Parathyroid adenoma (tissue), 2 donors: ENCODE results near the gene RAP1GAP2.

ENCODE experiments used
- H2AFZ ChIP-seq: fragments of 300-600 bp; sonication (generic); one replicate; pipeline ENCODE4 v1.7.0; 2017; ENCODE audit warnings: antibody characterized with exemption, mild to moderate bottlenecking
- H3K27ac ChIP-seq: fragments of 300-600 bp; sonication (generic); one replicate; pipeline ENCODE4 v1.7.0; 2017
- H3K27me3 ChIP-seq: fragments of 300-600 bp; sonication (generic); one replicate; pipeline ENCODE4 v1.7.0; 2017; ENCODE audit warnings: low read length; ENCODE audit not compliant: control insufficient read depth, insufficient read depth
- H3K36me3 ChIP-seq: fragments of 300-600 bp; sonication (generic); one replicate; pipeline ENCODE4 v1.7.0; 2017; ENCODE audit warnings: low read length; ENCODE audit not compliant: control insufficient read depth, insufficient read depth
- H3K4me1 ChIP-seq: fragments of 300-600 bp; sonication (generic); one replicate; pipeline ENCODE4 v1.7.0; 2017; ENCODE audit warnings: control low read depth
- H3K4me2 ChIP-seq: fragments of 300-600 bp; sonication (generic); one replicate; pipeline ENCODE4 v1.7.0; 2017; ENCODE audit warnings: low read length
- H3K4me3 ChIP-seq: fragments of 300-600 bp; sonication (generic); one replicate; pipeline ENCODE4 v1.7.0; 2017; ENCODE audit warnings: low read depth, low read length
- H3K79me2 ChIP-seq: fragments of 300-600 bp; sonication (generic); one replicate; pipeline ENCODE4 v1.7.0; 2017; ENCODE audit warnings: control low read depth
- H3K9ac ChIP-seq: fragments of 300-600 bp; sonication (generic); one replicate; pipeline ENCODE4 v1.7.0; 2017; ENCODE audit warnings: mild to moderate bottlenecking
- H3K9me3 ChIP-seq: fragments of 300-600 bp; sonication (generic); one replicate; pipeline ENCODE4 v1.7.0; 2017; ENCODE audit warnings: low read length; ENCODE audit not compliant: control insufficient read depth
- TF ChIP-seq, protein P1 (sequence below): fragments of 300-600 bp; sonication (generic); IDR thresholded peaks from one replicate; pipeline ENCODE4 v1.7.0; 2017; ENCODE audit warnings: antibody characterized with exemption, mild to moderate bottlenecking
- donor health status: primary hyperparathyroidism.

Gene RAP1GAP2

DNA sequence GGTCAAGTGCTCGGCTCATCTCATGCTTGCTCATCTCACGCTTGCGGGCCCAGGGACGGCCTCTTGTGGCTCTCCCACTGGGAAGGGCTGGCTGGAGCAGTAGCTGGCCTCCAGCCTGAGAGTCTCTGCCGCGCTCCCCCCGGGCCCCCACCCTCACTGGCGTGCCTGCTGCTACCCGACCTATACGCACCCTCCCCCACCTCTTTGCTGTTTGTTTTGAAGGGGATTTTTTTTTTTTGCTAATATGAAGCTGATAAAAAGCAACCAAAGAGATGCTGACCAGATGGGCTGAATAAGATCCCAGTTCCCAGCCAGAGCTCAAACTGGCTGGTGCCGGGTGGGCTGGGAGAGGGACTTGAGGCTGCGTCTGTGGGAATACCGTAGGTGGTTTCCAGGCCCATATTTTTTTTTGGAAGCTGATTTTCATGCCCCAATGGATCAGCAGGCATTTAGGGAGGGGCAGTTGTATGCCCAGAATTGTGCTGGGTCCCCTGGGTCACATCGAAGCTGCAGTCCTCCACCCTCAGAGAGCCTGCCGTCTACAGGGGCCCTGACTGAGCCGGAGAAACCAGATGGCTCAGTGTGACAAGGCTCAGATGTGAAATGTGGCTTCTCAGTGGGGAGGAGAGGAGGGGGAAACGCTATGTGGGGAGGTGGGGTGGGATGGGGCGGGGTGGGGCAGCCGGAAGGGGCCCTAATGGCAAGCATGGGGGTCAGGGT is 115.0 kb downstream of the RAP1GAP2 start:
- Histone ChIP-seq H3K27me3 (no peaks in the 10 kb centered on the region), H3K9me3 (no peaks in the 10 kb centered on the region), H3K9ac (no peak overlapping the region), H2AFZ (no peak overlapping the region), H3K27ac (no peak overlapping the region), H3K4me1 (no peaks in the 10 kb centered on the region), H3K4me2 (no peak overlapping the region), H3K4me3 (no peak overlapping the region), H3K79me2 (no peaks in the 10 kb centered on the region), H3K36me3 (no peaks in the 10 kb centered on the region)
- TF ChIP-seq, protein P1, sequence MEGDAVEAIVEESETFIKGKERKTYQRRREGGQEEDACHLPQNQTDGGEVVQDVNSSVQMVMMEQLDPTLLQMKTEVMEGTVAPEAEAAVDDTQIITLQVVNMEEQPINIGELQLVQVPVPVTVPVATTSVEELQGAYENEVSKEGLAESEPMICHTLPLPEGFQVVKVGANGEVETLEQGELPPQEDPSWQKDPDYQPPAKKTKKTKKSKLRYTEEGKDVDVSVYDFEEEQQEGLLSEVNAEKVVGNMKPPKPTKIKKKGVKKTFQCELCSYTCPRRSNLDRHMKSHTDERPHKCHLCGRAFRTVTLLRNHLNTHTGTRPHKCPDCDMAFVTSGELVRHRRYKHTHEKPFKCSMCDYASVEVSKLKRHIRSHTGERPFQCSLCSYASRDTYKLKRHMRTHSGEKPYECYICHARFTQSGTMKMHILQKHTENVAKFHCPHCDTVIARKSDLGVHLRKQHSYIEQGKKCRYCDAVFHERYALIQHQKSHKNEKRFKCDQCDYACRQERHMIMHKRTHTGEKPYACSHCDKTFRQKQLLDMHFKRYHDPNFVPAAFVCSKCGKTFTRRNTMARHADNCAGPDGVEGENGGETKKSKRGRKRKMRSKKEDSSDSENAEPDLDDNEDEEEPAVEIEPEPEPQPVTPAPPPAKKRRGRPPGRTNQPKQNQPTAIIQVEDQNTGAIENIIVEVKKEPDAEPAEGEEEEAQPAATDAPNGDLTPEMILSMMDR: no peak

DNA sequence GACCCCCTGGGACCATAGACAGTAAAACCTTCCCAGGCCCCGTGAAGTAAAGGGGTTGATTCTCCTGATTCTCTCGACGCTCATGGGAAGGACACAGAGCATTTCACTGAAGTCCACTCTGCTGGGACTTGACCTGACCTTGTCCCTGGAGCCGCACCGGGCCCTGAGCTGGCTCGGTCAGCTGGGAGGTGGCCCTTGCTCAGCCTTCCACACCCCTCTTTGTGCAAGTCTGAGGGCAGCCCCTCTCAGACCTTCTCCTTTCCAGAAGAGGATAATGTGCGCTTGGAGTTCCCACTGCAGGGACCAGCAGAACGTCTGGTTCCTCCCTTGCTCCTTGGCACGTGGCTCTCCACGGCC is 115.5 kb downstream of the RAP1GAP2 start:
- Histone ChIP-seq H3K27ac (no peak overlapping the region), H3K4me3 (no peak overlapping the region)

DNA sequence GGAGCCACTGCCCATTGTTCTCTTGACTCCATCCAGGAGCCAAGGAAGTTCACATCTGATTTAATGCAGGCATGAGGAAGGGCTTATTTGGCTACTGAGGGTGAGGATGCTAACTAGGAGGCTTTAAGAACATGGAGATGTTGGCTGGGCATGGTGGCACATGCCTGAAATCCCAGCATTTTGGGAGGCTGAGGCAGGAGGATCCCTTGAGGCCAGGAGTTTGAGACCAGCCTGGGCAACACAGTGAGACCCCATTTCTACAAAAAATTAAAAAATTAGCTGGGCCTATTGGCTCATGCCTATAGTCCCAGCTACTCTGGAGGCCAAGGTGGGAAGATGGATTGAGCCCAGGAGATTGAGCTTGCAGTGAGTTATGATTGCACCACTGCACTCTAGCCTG is 116.5 kb downstream of the RAP1GAP2 start:
- Histone ChIP-seq H3K4me3 (no peak overlapping the region), H3K36me3 (no peaks in the 10 kb centered on the region), H3K9ac (no peak overlapping the region), H3K27me3 (no peaks in the 10 kb centered on the region), H3K4me2 (no peak overlapping the region), H3K79me2 (no peaks in the 10 kb centered on the region), H2AFZ (no peak overlapping the region), H3K27ac (no peak overlapping the region), H3K9me3 (no peaks in the 10 kb centered on the region), H3K4me1 (no peaks in the 10 kb centered on the region)
- TF ChIP-seq, protein P1: no peak

More for the DNA sequence above, 115.5 kb downstream of the RAP1GAP2 start:
- Histone ChIP-seq H3K4me2 (no peak overlapping the region), H3K27me3 (no peaks in the 10 kb centered on the region), H3K36me3 (no peaks in the 10 kb centered on the region), H3K4me1 (no peaks in the 10 kb centered on the region), H3K79me2 (no peaks in the 10 kb centered on the region), H3K9ac (no peak overlapping the region), H3K9me3 (no peaks in the 10 kb centered on the region), H2AFZ (no peak overlapping the region)
- TF ChIP-seq, protein P1: no peak

DNA sequence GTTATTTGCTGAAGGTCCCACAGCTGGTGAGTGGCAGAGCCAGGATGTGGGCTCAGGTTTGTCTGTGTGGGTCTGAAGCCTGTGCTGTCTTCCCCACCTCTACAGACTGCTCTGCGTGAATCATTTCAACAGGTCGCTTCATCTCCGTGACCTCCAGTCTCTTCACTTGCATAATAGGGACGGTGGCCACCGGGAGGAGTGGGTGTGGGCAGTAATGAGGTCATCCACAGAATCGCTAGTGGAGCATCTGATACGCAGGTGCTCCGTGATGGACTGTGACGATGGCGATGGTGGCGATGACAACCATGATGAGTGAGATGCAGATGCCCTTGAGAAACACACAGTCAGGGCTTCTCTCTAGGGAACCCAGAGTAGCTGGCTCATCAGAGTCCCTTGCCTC is 120.2 kb downstream of the RAP1GAP2 start:
- Histone ChIP-seq H2AFZ (no peak overlapping the region), H3K79me2 (no peaks in the 10 kb centered on the region), H3K4me1 (no peaks in the 10 kb centered on the region), H3K4me2 (no peak overlapping the region), H3K27me3 (no peaks in the 10 kb centered on the region), H3K9ac (no peak overlapping the region), H3K27ac (no peak overlapping the region), H3K9me3 (no peaks in the 10 kb centered on the region), H3K4me3 (no peak overlapping the region), H3K36me3 (no peaks in the 10 kb centered on the region)
- TF ChIP-seq, protein P1: no peak

DNA sequence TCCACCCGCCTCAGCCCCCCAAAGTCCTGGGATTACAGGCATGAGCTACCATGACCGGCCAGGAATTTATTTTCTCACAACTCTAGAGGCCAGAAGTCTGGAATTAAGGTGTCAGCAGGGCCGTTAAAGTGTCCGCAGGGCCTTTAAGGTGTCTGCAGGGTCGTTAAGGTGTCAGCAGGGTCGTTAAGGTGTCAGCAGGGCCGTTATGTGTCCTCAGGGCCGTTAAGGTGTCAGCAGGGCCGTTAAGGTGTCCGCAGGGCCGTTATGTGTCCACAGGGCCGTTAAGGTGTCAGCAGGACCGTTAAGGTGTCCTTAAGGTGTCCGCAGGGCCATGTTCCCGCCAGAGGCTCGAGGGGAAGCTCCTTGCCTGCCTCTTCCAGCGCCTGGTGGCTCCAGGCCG is 125.2 kb downstream of the RAP1GAP2 start:
- H2AFZ ChIP-seq: no peak overlapping the region
- no peak overlapping the region for H3K4me2 ChIP-seq
- H3K4me1 ChIP-seq: no peaks in the 10 kb centered on the region
- no peaks in the 10 kb centered on the region for H3K36me3 ChIP-seq
- H3K27me3 ChIP-seq: no peaks in the 10 kb centered on the region
- no peak overlapping the region for H3K27ac ChIP-seq
- no peaks in the 10 kb centered on the region for H3K79me2 ChIP-seq
- TF ChIP-seq, protein P1: no peak
- H3K9me3 ChIP-seq: no peaks in the 10 kb centered on the region
- no peak overlapping the region for H3K4me3 ChIP-seq
- no peak overlapping the region for H3K9ac ChIP-seq
